Omental fat pad (tissue), 4 donors: Measurements from ENCODE around the gene COL23A1. TPM values are rescaled to one million over a fixed set of nuclear protein-coding genes. Genes with fewer than 3 reads are reported as not detected.
"Not testable (repeated sequence)": the region's sequence is repeated elsewhere in the genome, so short reads cannot be mapped to it uniquely, and the experiment has no call there.

Source experiments
- ATAC-seq: fragments of 150-250 bp; one replicate; pipeline ENCODE4 v1.9.1; 2016; ENCODE audit warnings: mild to moderate bottlenecking, moderate library complexity; ENCODE audit not compliant: low FRiP score
- DNase-seq: peaks from one replicate; pipeline ENCODE4 v3.0.0-alpha.2; 2019; ENCODE audit warnings: low spot score
- CTCF ChIP-seq, 3 donors: fragments of 450-650 bp; IDR thresholded peaks; one replicate each; pipeline ENCODE4 v1.5.1; 2016 to 2017; ENCODE audit warnings: antibody characterized with exemption in 3 of 3, mild to moderate bottlenecking in 3 of 3, moderate library complexity in 2 of 3
- total RNA-seq, 4 donors: library from RNA; depleted of rRNA; stranded (reverse); fragments of >200 nt; gene quantifications; one replicate each; pipeline ENCODE4 v1.1.0, GENCODE V29; 2016

COL23A1 gene
- total RNA-seq, 4 donors from 2014 or later: 0.12 to 1.0 (median 0.49) TPM

- DNase-seq (no peak), ATAC-seq (no peak)
- TF ChIP-seq CTCF (IDR thresholded peaks at IDR 0.05): no peak
Observed at GRCh38 chr5:178307267-178308045, 282.7 kb downstream of the COL23A1 start.

GRCh38 chr5:178306430-178307225 lies 283.6 kb downstream of the COL23A1 start:
- TF ChIP-seq CTCF (IDR thresholded peaks at IDR 0.05): no peak
- DNase-seq (no peak), ATAC-seq (no peak)

GRCh38 chr5:178305801-178306200 lies 284.4 kb downstream of the COL23A1 start:
- DNase-seq: no peak
- ATAC-seq: no peak
- no peak for TF ChIP-seq CTCF (IDR thresholded peaks at IDR 0.05)

GRCh38 chr5:178304761-178305645 lies 285.2 kb downstream of the COL23A1 start:
- no peak for ATAC-seq
- DNase-seq: no peak
- TF ChIP-seq CTCF (IDR thresholded peaks at IDR 0.05): no peak

- DNase-seq (no peak), ATAC-seq (no peak)
- no peak for TF ChIP-seq CTCF (IDR thresholded peaks at IDR 0.05)
Observed at GRCh38 chr5:178304016-178304415, 286.2 kb downstream of the COL23A1 start.

- DNase-seq, ATAC-seq: not testable (repeated sequence)
Observed at GRCh38 chr5:178302321-178302720, 287.9 kb downstream of the COL23A1 start.

GRCh38 chr5:178301641-178302040 lies 288.6 kb downstream of the COL23A1 start:
- DNase-seq: no peak
- no peak for TF ChIP-seq CTCF (IDR thresholded peaks at IDR 0.05)
- no peak for ATAC-seq
